K562 (cell line): ENCODE results near the gene ASS1. TPM values are rescaled to one million over a fixed set of nuclear protein-coding genes. Genes with fewer than 3 reads are reported as not detected.

ENCODE experiments used
- C11orf30 ChIP-seq: fragments of 450-650 bp; IDR thresholded peaks from 2 replicates; pipeline ENCODE4 v1.6.1; 2016; ENCODE audit warnings: low read depth, mild to moderate bottlenecking
- CREM ChIP-seq: IDR thresholded peaks from 2 replicates; pipeline ENCODE4 v1.6.1; 2014; ENCODE audit warnings: antibody characterized with exemption, low read depth
- GABPB1 ChIP-seq: sonication (generic); formaldehyde crosslinking; IDR thresholded peaks from 2 replicates; pipeline ENCODE4 v1.8.0; 2022; ENCODE audit warnings: mild to moderate bottlenecking, missing genetic modification reagents
- MTF1 ChIP-seq: fragments of 250-450 bp; sonication (Bioruptor Pico); IDR thresholded peaks from 2 replicates; pipeline ENCODE4 v1.9.0; 2021; ENCODE audit warnings: moderate library complexity, mild to moderate bottlenecking, inconsistent platforms, borderline replicate concordance
- PPARD ChIP-seq: fragments of 250-450 bp; sonication (Bioruptor Pico); IDR thresholded peaks from 2 replicates; pipeline ENCODE4 v1.8.0; 2022; ENCODE audit warnings: inconsistent platforms, mild to moderate bottlenecking, moderate library complexity
- SRSF7 ChIP-seq: fragments of 200-400 bp; formaldehyde crosslinking; optimal IDR thresholded peaks from 2 replicates; pipeline ENCODE3; 2017; ENCODE audit warnings: mild to moderate bottlenecking, low read depth, low read length
- ZNF174 ChIP-seq: fragments of 250-450 bp; sonication (Bioruptor Pico); IDR thresholded peaks from 2 replicates; pipeline ENCODE4 v1.4.0; 2020; ENCODE audit warnings: mild to moderate bottlenecking
- ZNF217 ChIP-seq: sonication (generic); formaldehyde crosslinking; IDR thresholded peaks from 2 replicates; pipeline ENCODE4 v1.8.0; 2022; ENCODE audit warnings: mild to moderate bottlenecking, missing genetic modification reagents
- ZNF589 ChIP-seq: fragments of 200-800 bp; sonication (Bioruptor generic); IDR thresholded peaks from 2 replicates; pipeline ENCODE4 v1.6.1; 2016; ENCODE audit warnings: low read depth, missing genetic modification characterization, missing compliant biosample characterization
- polyA plus RNA-seq, 8 experiments: library from polyadenylated mRNA; depleted of rRNA in 4 of 8; stranded (reverse) in 5 of 8; unstranded in 3 of 8; fragments of >200 nt; fragmentation: Nextera tagmentation in 2 of 8; fragmentation: Illumina TruSeq in 1 of 8; extraction: Ambion mirVana in 2 of 8; extraction: Trizol in 1 of 8; gene quantifications; 2 replicates each; pipeline versions ENCODE4 v1.2.1 to v1.2.3, GENCODE V29; 2011 to 2014; ENCODE audit warnings: inconsistent platforms in 1 of 8, missing spikeins in 1 of 8
- total RNA-seq, 7 experiments: library from RNA; depleted of rRNA in 6 of 7; stranded (reverse); fragments of >200 nt in 6 of 7; fragmentation: Illumina TruSeq in 2 of 7; extraction: Trizol in 2 of 7; gene quantifications; 2 replicates each; pipeline versions ENCODE4 v1.2.1 to v1.2.3, GENCODE V29; 2011 to 2021; ENCODE audit warnings: low replicate concordance in 1 of 7
- TF ChIP-seq, protein P1 (sequence below), 2 experiments: IDR thresholded peaks in 1 of 2; conservative IDR thresholded peaks in 1 of 2; 2 replicates each; pipeline ENCODE4 v1.6.1; 2016; ENCODE audit warnings: low read depth in 2 of 2, mild to moderate bottlenecking in 1 of 2, missing compliant biosample characterization in 1 of 2, missing genetic modification characterization in 1 of 2, moderate library complexity in 1 of 2
- TF ChIP-seq, protein P2 (sequence below): fragments of 250-450 bp; sonication (Bioruptor Pico); IDR thresholded peaks from 2 replicates; pipeline ENCODE4 v1.4.0; 2020; ENCODE audit warnings: mild to moderate bottlenecking, moderate library complexity
- TF ChIP-seq, protein P3 (sequence below), 2 experiments: fragments of 450-650 bp in 1 of 2; sonication (generic) in 1 of 2; formaldehyde crosslinking in 1 of 2; IDR thresholded peaks in 1 of 2; conservative IDR thresholded peaks in 1 of 2; 2 replicates each; pipeline versions ENCODE4 v1.6.1 to v1.8.1; 2016 to 2023; ENCODE audit warnings: mild to moderate bottlenecking in 2 of 2, moderate library complexity in 2 of 2, inconsistent platforms in 1 of 2, missing genetic modification reagents in 1 of 2
- TF ChIP-seq, protein P4 (sequence below): sonication (generic); formaldehyde crosslinking; IDR thresholded peaks from 2 replicates; pipeline ENCODE4 v1.8.1; 2023; ENCODE audit warnings: mild to moderate bottlenecking, missing genetic modification reagents
- TF ChIP-seq, protein P5 (sequence below): fragments of 450-650 bp; formaldehyde crosslinking; IDR thresholded peaks from 2 replicates; pipeline ENCODE4 v1.4.0; 2020; ENCODE audit warnings: mild to moderate bottlenecking, moderate library complexity

The ASS1 gene
- total and polyA plus RNA-seq, 9 of the 15 experiments (the other 6 are each of a cell fraction or from before 2014, with no cell fraction given): 1.5 to 5.7 (median 3.7) TPM

DNA sequence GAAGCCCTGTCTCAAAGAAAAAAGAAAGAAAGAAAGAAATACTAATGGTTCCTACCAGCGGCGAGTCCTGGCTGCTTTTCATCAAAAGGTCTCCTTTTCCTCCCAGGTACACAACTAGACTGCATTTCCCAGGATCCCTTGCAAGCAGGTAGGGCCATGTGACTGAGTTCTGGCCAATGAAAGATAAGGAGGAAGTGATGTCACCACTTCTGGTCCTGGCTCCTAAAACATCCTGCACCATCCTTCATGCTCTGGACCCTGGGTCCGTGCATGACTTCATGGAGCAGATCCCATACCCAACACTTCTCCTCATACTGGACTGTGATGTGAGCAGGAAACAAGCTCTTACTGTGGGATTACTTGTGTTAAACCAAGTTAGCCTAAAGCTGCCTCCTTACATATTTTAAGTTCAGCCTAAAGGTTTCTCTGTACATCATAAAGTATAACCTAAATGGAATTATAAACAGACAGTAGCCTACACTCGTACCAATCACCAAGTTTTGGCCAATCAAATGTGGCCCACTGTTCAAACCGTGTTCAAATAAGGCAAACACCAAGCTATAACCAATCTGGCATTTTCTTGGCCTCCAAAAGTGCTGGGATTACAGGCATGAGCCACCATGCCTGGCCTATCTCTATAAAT lies 104.5 kb downstream of the ASS1 start (continued):
- TF ChIP-seq, protein P1, sequence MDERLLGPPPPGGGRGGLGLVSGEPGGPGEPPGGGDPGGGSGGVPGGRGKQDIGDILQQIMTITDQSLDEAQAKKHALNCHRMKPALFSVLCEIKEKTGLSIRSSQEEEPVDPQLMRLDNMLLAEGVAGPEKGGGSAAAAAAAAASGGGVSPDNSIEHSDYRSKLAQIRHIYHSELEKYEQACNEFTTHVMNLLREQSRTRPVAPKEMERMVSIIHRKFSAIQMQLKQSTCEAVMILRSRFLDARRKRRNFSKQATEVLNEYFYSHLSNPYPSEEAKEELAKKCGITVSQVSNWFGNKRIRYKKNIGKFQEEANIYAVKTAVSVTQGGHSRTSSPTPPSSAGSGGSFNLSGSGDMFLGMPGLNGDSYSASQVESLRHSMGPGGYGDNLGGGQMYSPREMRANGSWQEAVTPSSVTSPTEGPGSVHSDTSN (CRISPR knock-in tag; IDR thresholded peaks at IDR 0.05; ENCODE audit: low read depth): no peak
- TF ChIP-seq, protein P1 (tag; conservative IDR thresholded peaks at IDR 0.05; ENCODE audit: low read depth): no peak
- TF ChIP-seq C11orf30 (no peak), MTF1 (CRISPR knock-in tag) (no peak), PPARD (CRISPR knock-in tag) (no peak), GABPB1 (CRISPR knock-in tag) (peak; percentile 89), ZNF589 (no peak), ZNF217 (CRISPR knock-in tag) (no peak), ZNF174 (no peak), CREM (peak; percentile 94), SRSF7 (no peak)
- TF ChIP-seq, protein P2, sequence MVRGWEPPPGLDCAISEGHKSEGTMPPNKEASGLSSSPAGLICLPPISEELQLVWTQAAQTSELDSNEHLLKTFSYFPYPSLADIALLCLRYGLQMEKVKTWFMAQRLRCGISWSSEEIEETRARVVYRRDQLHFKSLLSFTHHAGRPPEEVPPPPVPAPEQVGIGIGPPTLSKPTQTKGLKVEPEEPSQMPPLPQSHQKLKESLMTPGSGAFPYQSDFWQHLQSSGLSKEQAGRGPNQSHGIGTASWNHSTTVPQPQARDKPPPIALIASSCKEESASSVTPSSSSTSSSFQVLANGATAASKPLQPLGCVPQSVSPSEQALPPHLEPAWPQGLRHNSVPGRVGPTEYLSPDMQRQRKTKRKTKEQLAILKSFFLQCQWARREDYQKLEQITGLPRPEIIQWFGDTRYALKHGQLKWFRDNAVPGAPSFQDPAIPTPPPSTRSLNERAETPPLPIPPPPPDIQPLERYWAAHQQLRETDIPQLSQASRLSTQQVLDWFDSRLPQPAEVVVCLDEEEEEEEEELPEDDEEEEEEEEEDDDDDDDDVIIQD: no peak
- TF ChIP-seq, protein P3, sequence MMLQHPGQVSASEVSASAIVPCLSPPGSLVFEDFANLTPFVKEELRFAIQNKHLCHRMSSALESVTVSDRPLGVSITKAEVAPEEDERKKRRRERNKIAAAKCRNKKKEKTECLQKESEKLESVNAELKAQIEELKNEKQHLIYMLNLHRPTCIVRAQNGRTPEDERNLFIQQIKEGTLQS (IDR thresholded peaks at IDR 0.05): peak; percentile 83
- TF ChIP-seq, protein P3 (CRISPR knock-in tag; conservative IDR thresholded peaks at IDR 0.05): no peak
- TF ChIP-seq, protein P4, sequence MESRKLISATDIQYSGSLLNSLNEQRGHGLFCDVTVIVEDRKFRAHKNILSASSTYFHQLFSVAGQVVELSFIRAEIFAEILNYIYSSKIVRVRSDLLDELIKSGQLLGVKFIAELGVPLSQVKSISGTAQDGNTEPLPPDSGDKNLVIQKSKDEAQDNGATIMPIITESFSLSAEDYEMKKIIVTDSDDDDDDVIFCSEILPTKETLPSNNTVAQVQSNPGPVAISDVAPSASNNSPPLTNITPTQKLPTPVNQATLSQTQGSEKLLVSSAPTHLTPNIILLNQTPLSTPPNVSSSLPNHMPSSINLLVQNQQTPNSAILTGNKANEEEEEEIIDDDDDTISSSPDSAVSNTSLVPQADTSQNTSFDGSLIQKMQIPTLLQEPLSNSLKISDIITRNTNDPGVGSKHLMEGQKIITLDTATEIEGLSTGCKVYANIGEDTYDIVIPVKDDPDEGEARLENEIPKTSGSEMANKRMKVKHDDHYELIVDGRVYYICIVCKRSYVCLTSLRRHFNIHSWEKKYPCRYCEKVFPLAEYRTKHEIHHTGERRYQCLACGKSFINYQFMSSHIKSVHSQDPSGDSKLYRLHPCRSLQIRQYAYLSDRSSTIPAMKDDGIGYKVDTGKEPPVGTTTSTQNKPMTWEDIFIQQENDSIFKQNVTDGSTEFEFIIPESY: no peak
- TF ChIP-seq, protein P5, sequence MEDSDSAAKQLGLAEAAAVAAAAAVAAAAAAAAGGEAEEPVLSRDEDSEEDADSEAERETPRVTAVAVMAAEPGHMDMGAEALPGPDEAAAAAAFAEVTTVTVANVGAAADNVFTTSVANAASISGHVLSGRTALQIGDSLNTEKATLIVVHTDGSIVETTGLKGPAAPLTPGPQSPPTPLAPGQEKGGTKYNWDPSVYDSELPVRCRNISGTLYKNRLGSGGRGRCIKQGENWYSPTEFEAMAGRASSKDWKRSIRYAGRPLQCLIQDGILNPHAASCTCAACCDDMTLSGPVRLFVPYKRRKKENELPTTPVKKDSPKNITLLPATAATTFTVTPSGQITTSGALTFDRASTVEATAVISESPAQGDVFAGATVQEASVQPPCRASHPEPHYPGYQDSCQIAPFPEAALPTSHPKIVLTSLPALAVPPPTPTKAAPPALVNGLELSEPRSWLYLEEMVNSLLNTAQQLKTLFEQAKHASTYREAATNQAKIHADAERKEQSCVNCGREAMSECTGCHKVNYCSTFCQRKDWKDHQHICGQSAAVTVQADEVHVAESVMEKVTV (CRISPR knock-in tag): no peak
